Loucy (cell line): ENCODE measurements around the gene BCL2L13.

Source experiments
- H2AFZ ChIP-seq: fragments of 200-600 bp; sonication (generic); 2 replicates; pipeline ENCODE4 v1.6.0; 2016; ENCODE audit warnings: antibody characterized with exemption, mild to moderate bottlenecking, low read length, moderate library complexity
- H3F3A ChIP-seq: fragments of 200-600 bp; 2 replicates; pipeline ENCODE4 v1.6.0; 2016; ENCODE audit warnings: antibody characterized with exemption, low read depth, mild to moderate bottlenecking
- H3K27me3 ChIP-seq: fragments of 200-600 bp; sonication (generic); 2 replicates; pipeline ENCODE4 v1.6.1; 2014; ENCODE audit warnings: low read length, mild to moderate bottlenecking; ENCODE audit not compliant: insufficient read depth, poor library complexity, severe bottlenecking
- H3K36me3 ChIP-seq: fragments of 200-600 bp; sonication (generic); 2 replicates; pipeline ENCODE4 v1.6.1; 2016; ENCODE audit warnings: low read length; ENCODE audit not compliant: insufficient read depth
- H3K4me1 ChIP-seq: fragments of 200-600 bp; sonication (generic); 2 replicates; pipeline ENCODE4 v1.5.1; 2014; ENCODE audit warnings: low read length, mild to moderate bottlenecking; ENCODE audit not compliant: insufficient read depth, poor library complexity, severe bottlenecking
- H3K4me2 ChIP-seq: fragments of 200-600 bp; sonication (generic); 2 replicates; pipeline ENCODE4 v1.6.0; 2014; ENCODE audit warnings: antibody characterized with exemption, low read length, low read depth, mild to moderate bottlenecking; ENCODE audit not compliant: poor library complexity, severe bottlenecking
- H3K4me3 ChIP-seq: fragments of 200-600 bp; sonication (generic); 2 replicates; pipeline ENCODE4 v1.5.1; 2014; ENCODE audit warnings: low read length, mild to moderate bottlenecking, mixed read lengths; ENCODE audit not compliant: poor library complexity, severe bottlenecking
- H3K79me2 ChIP-seq: fragments of 200-600 bp; sonication (generic); 2 replicates; pipeline ENCODE4 v1.6.1; 2014; ENCODE audit warnings: low read length; ENCODE audit not compliant: insufficient read depth
- H3K9ac ChIP-seq: fragments of 200-600 bp; sonication (generic); 2 replicates; pipeline ENCODE4 v1.6.0; 2014; ENCODE audit warnings: mild to moderate bottlenecking, low read depth, low read length, moderate library complexity; ENCODE audit not compliant: poor library complexity, severe bottlenecking
- H3K9me2 ChIP-seq: fragments of 200-600 bp; sonication (generic); replicated peaks from 2 replicates; pipeline ENCODE4 v1.6.1; 2016; ENCODE audit warnings: low read depth, low read length, mixed read lengths
- H3K9me3 ChIP-seq: fragments of 200-600 bp; sonication (generic); 2 replicates; pipeline ENCODE4 v1.6.1; 2014; ENCODE audit warnings: mild to moderate bottlenecking, antibody characterized with exemption, low read length, low read depth; ENCODE audit not compliant: insufficient read depth
- H4K20me1 ChIP-seq: fragments of 200-600 bp; sonication (generic); 2 replicates; pipeline ENCODE4 v1.6.0; 2014; ENCODE audit warnings: antibody characterized with exemption, low read length, mild to moderate bottlenecking; ENCODE audit not compliant: insufficient read depth, poor library complexity, severe bottlenecking
- EZH2phosphoT487 ChIP-seq: fragments of 200-600 bp; IDR thresholded peaks from 2 replicates; pipeline ENCODE4 v1.6.1; 2018; ENCODE audit warnings: antibody characterized with exemption, mild to moderate bottlenecking, moderate library complexity, borderline replicate concordance
- TF ChIP-seq, protein P1 (sequence below): fragments of 200-600 bp; sonication (generic); conservative IDR thresholded peaks from 2 replicates; pipeline ENCODE4 v1.5.1; 2014; ENCODE audit warnings: mild to moderate bottlenecking, antibody characterized with exemption, low read length

BCL2L13 gene

DNA sequence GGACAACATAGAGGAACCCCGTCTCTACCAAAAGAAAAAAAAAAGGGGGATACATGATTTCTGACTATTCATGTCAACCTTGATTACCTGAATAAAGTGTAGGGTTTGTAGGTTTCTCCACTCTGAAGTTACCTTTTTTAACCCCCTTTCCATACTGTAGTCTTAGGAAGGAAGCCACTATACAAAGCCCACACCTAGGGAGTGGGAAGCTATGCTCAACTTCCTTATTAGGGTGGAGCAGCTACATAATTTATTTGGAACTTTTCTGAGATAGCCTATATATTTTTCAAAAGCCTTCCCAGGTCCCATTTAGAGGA lies 9.4 kb upstream of the BCL2L13 start:
- H3K9me3 ChIP-seq, result no peaks in the 10 kb centered on the region
- H4K20me1 ChIP-seq, result peaks cover 13% of the 10 kb centered on the region
- peak overlapping the region; percentile 86 for H3K9ac ChIP-seq
- H3K79me2 ChIP-seq, result peaks cover 45% of the 10 kb centered on the region
- peak overlapping the region; percentile 92 for H3K4me2 ChIP-seq
- TF ChIP-seq, protein P1, sequence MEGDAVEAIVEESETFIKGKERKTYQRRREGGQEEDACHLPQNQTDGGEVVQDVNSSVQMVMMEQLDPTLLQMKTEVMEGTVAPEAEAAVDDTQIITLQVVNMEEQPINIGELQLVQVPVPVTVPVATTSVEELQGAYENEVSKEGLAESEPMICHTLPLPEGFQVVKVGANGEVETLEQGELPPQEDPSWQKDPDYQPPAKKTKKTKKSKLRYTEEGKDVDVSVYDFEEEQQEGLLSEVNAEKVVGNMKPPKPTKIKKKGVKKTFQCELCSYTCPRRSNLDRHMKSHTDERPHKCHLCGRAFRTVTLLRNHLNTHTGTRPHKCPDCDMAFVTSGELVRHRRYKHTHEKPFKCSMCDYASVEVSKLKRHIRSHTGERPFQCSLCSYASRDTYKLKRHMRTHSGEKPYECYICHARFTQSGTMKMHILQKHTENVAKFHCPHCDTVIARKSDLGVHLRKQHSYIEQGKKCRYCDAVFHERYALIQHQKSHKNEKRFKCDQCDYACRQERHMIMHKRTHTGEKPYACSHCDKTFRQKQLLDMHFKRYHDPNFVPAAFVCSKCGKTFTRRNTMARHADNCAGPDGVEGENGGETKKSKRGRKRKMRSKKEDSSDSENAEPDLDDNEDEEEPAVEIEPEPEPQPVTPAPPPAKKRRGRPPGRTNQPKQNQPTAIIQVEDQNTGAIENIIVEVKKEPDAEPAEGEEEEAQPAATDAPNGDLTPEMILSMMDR, result no peak
- no peak for TF ChIP-seq EZH2phosphoT487
- no peaks in the 10 kb centered on the region for H3K27me3 ChIP-seq
- peak overlapping the region; percentile 99 for H3K4me3 ChIP-seq
- H2AFZ ChIP-seq, result peak overlapping the region; percentile 96
- no peaks in the 10 kb centered on the region for H3K36me3 ChIP-seq
- no peaks in the 10 kb centered on the region for H3K9me2 ChIP-seq
- no peaks in the 10 kb centered on the region for H3F3A ChIP-seq
- peaks cover 8% of the 10 kb centered on the region for H3K4me1 ChIP-seq

DNA sequence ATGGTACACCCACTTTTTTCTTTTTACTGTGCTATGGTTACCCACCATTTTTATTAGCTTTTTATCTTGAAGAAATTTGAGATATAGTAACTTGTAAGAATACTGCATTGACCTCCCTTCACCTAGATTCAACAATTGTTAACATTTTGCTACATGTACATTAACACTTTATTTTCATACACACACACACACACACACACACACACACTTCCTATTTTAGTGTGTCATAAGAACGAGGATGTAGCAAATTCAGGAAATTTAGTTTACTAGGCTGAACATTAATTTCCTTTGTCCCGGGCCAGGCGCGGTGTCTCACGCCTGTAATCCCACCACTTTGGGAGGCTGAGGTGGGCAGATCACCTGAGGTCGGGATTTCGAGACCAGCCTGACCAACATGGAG lies 8.9 kb upstream of the BCL2L13 start:
- H3K9ac ChIP-seq, result peak overlapping the region; percentile 86

DNA sequence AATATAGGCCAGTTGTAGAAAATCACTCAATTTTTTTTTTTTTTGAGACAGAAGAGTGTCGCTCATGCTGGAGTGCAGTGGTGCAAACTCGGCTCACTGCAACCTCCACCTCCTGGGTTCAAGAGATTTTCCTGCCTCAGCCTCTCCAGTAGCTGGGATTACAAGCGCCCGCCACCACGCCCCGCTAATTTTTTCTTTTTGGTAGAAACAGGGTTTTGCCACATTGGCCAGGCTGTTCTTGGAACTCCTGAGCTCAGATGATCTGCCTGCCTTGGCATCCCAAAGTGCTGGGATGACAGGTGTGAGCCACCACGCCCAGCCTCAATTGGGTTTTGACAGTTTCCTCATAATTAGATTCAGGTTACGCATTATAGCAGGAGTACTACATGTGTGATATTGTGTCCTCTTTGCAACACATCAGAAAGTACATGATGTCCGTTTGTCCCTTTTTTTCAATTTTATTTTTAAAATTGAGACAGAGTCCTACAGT lies 7.4 kb upstream of the BCL2L13 start:
- H3K9me2 ChIP-seq, result no peaks in the 10 kb centered on the region
- H3K27me3 ChIP-seq, result no peaks in the 10 kb centered on the region
- H3K36me3 ChIP-seq, result no peaks in the 10 kb centered on the region

More for the DNA sequence above, 8.9 kb upstream of the BCL2L13 start:
- H3K4me1 ChIP-seq, result peaks cover 8% of the 10 kb centered on the region
- H3K79me2 ChIP-seq, result peaks cover 42% of the 10 kb centered on the region
- H4K20me1 ChIP-seq, result peaks cover 13% of the 10 kb centered on the region
- H3K9me2 ChIP-seq, result no peaks in the 10 kb centered on the region
- TF ChIP-seq EZH2phosphoT487, result no peak
- TF ChIP-seq, protein P1, result no peak
- no peaks in the 10 kb centered on the region for H3K36me3 ChIP-seq
- H3K9me3 ChIP-seq, result no peaks in the 10 kb centered on the region
- H2AFZ ChIP-seq, result no peak overlapping the region
- peak overlapping the region; percentile 99 for H3K4me3 ChIP-seq
- H3K27me3 ChIP-seq, result no peaks in the 10 kb centered on the region
- peak overlapping the region; percentile 92 for H3K4me2 ChIP-seq
- no peaks in the 10 kb centered on the region for H3F3A ChIP-seq

More for the DNA sequence above, 7.4 kb upstream of the BCL2L13 start:
- Histone ChIP-seq H3K4me2 (no peak overlapping the region), H3K79me2 (peaks cover 30% of the 10 kb centered on the region), H4K20me1 (peaks cover 10% of the 10 kb centered on the region), H2AFZ (no peak overlapping the region), H3K9ac (no peak overlapping the region), H3F3A (no peaks in the 10 kb centered on the region), H3K4me1 (peaks cover 8% of the 10 kb centered on the region), H3K4me3 (no peak overlapping the region), H3K9me3 (no peaks in the 10 kb centered on the region)
- TF ChIP-seq, protein P1, result no peak
- TF ChIP-seq EZH2phosphoT487, result no peak
